HEK293 (cell line): Measurements from ENCODE around the gene FLT3LG.

Source experiments
- GLIS2 ChIP-seq: fragments of 450-650 bp; formaldehyde crosslinking; IDR thresholded peaks from 2 replicates; pipeline ENCODE4 v1.5.1; 2016; ENCODE audit warnings: missing biosample characterization, missing genetic modification characterization
- SP7 ChIP-seq: fragments of 450-650 bp; formaldehyde crosslinking; IDR thresholded peaks from 2 replicates; pipeline ENCODE4 v1.5.1; 2016; ENCODE audit warnings: missing biosample characterization, missing genetic modification characterization
- ZBTB20 ChIP-seq: fragments of 450-650 bp; formaldehyde crosslinking; IDR thresholded peaks from 2 replicates; pipeline ENCODE4 v1.5.1; 2016; ENCODE audit warnings: missing biosample characterization, missing genetic modification characterization
- ZBTB48 ChIP-seq: fragments of 450-650 bp; formaldehyde crosslinking; IDR thresholded peaks from 2 replicates; pipeline ENCODE4 v1.5.1; 2016; ENCODE audit warnings: missing biosample characterization, missing genetic modification characterization
- ZBTB6 ChIP-seq: fragments of 450-650 bp; formaldehyde crosslinking; IDR thresholded peaks from 2 replicates; pipeline ENCODE4 v1.5.1; 2017; ENCODE audit warnings: missing biosample characterization, missing genetic modification characterization
- ZNF133 ChIP-seq: fragments of 450-650 bp; formaldehyde crosslinking; IDR thresholded peaks from 2 replicates; pipeline ENCODE4 v1.5.1; 2016; ENCODE audit warnings: missing biosample characterization, missing genetic modification characterization
- ZNF211 ChIP-seq: fragments of 450-650 bp; formaldehyde crosslinking; IDR thresholded peaks from 2 replicates; pipeline ENCODE4 v1.5.1; 2016; ENCODE audit warnings: low read depth, missing biosample characterization, missing genetic modification characterization
- ZNF280D ChIP-seq: fragments of 450-650 bp; formaldehyde crosslinking; IDR thresholded peaks from 2 replicates; pipeline ENCODE4 v1.5.1; 2016; ENCODE audit warnings: missing biosample characterization, missing genetic modification characterization
- ZNF292 ChIP-seq: fragments of 450-650 bp; formaldehyde crosslinking; IDR thresholded peaks from 2 replicates; pipeline ENCODE4 v1.5.1; 2016; ENCODE audit warnings: low read depth, missing biosample characterization, missing genetic modification characterization, borderline replicate concordance
- ZNF366 ChIP-seq: fragments of 450-650 bp; formaldehyde crosslinking; conservative IDR thresholded peaks from 2 replicates; pipeline ENCODE4 v1.5.1; 2016; ENCODE audit warnings: missing biosample characterization, missing genetic modification characterization
- ZNF394 ChIP-seq: fragments of 450-650 bp; formaldehyde crosslinking; IDR thresholded peaks from 2 replicates; pipeline ENCODE4 v1.5.1; 2016; ENCODE audit warnings: missing biosample characterization, missing genetic modification characterization, mild to moderate bottlenecking, moderate library complexity, borderline replicate concordance
- ZNF398 ChIP-seq: fragments of 450-650 bp; formaldehyde crosslinking; IDR thresholded peaks from 2 replicates; pipeline ENCODE4 v1.5.1; 2017; ENCODE audit warnings: missing biosample characterization, missing genetic modification characterization
- ZNF449 ChIP-seq: fragments of 450-650 bp; formaldehyde crosslinking; IDR thresholded peaks from 2 replicates; pipeline ENCODE4 v1.5.1; 2017; ENCODE audit warnings: missing biosample characterization, mild to moderate bottlenecking, missing genetic modification characterization, moderate library complexity
- ZNF518A ChIP-seq: fragments of 450-650 bp; formaldehyde crosslinking; conservative IDR thresholded peaks from 2 replicates; pipeline ENCODE4 v1.5.1; 2016; ENCODE audit warnings: low read depth, missing biosample characterization, missing genetic modification characterization
- ZNF529 ChIP-seq: fragments of 450-650 bp; formaldehyde crosslinking; IDR thresholded peaks from 2 replicates; pipeline ENCODE4 v1.5.1; 2017; ENCODE audit warnings: missing genetic modification characterization, missing biosample characterization; ENCODE audit not compliant: insufficient replicate concordance
- ZNF555 ChIP-seq: fragments of 450-650 bp; formaldehyde crosslinking; conservative IDR thresholded peaks from 2 replicates; pipeline ENCODE4 v1.5.1; 2017; ENCODE audit warnings: missing biosample characterization, mild to moderate bottlenecking, missing genetic modification characterization, inconsistent platforms
- ZNF791 ChIP-seq: fragments of 450-650 bp; formaldehyde crosslinking; IDR thresholded peaks from 2 replicates; pipeline ENCODE4 v1.5.1; 2016; ENCODE audit warnings: missing biosample characterization, missing genetic modification characterization
- ZSCAN5A ChIP-seq: fragments of 450-650 bp; formaldehyde crosslinking; IDR thresholded peaks from 2 replicates; pipeline ENCODE4 v1.5.1; 2016; ENCODE audit warnings: missing biosample characterization, missing genetic modification characterization

The FLT3LG gene

GRCh38 chr19:49468746-49469447 lies 5.1 kb upstream of the FLT3LG start (continued):
- TF ChIP-seq ZNF518A (tag by site-specific recombination) (no peak), ZNF791 (tag by site-specific recombination) (no peak), ZNF449 (tag by site-specific recombination) (no peak), ZNF280D (tag by site-specific recombination) (no peak), SP7 (no peak), ZNF394 (tag by site-specific recombination) (peak; percentile 54; the same call in 1 of the 2 replicates), ZBTB6 (tag by site-specific recombination) (no peak), ZNF292 (tag by site-specific recombination) (no peak), ZNF133 (no peak), ZSCAN5A (tag by site-specific recombination) (no peak), ZNF366 (tag by site-specific recombination) (no peak), ZNF398 (tag by site-specific recombination) (no peak), GLIS2 (tag by site-specific recombination) (peak; percentile 31; the same call in 1 of the 2 replicates), ZNF529 (tag by site-specific recombination) (no peak), ZBTB48 (tag by site-specific recombination) (no peak), ZNF555 (tag by site-specific recombination) (no peak), ZNF211 (no peak), ZBTB20 (tag by site-specific recombination) (no peak)
- TF ChIP-seq, all 188 proteins: peak for 15
